Glutamatergic neuron (in vitro differentiated cells): ENCODE data around the gene IL34. TPM values are rescaled to one million over a fixed set of nuclear protein-coding genes. Genes with fewer than 3 reads are reported as not detected.
"Not testable (repeated sequence)": the region's sequence is repeated elsewhere in the genome, so short reads cannot be mapped to it uniquely, and the experiment has no call there.

Experiments used
- DNase-seq: peaks from one replicate; pipeline ENCODE4 v3.0.0; 2022
- H3K27ac Mint-ChIP-seq: one replicate; pipeline ENCODE4 v1.8.0; 2020; ENCODE audit warnings: mild to moderate bottlenecking, mixed read lengths, inconsistent platforms; ENCODE audit not compliant: unreplicated experiment
- H3K27me3 Mint-ChIP-seq: one replicate; pipeline ENCODE4 v1.8.0; 2020; ENCODE audit warnings: mild to moderate bottlenecking, moderate library complexity, mixed read lengths, inconsistent platforms; ENCODE audit not compliant: unreplicated experiment
- H3K36me3 Mint-ChIP-seq: one replicate; pipeline ENCODE4 v1.8.0; 2020; ENCODE audit warnings: mild to moderate bottlenecking, mixed read lengths, inconsistent platforms; ENCODE audit not compliant: unreplicated experiment
- H3K4me1 Mint-ChIP-seq: one replicate; pipeline ENCODE4 v1.8.0; 2020; ENCODE audit warnings: mild to moderate bottlenecking, low read depth, mixed read lengths, inconsistent platforms; ENCODE audit not compliant: unreplicated experiment
- H3K4me3 Mint-ChIP-seq: one replicate; pipeline ENCODE4 v1.8.0; 2020; ENCODE audit warnings: mild to moderate bottlenecking, mixed read lengths, inconsistent platforms; ENCODE audit not compliant: unreplicated experiment
- H3K9me3 Mint-ChIP-seq: one replicate; pipeline ENCODE4 v1.8.0; 2020; ENCODE audit warnings: mild to moderate bottlenecking, moderate library complexity, mixed read lengths, inconsistent platforms; ENCODE audit not compliant: unreplicated experiment
- CTCF ChIP-seq: fragments of 200-600 bp; sonication (generic); IDR thresholded peaks from one replicate; pipeline ENCODE4 v1.5.0; 2021; ENCODE audit not compliant: partially characterized antibody, unreplicated experiment
- total RNA-seq: library from RNA; stranded (reverse); fragmentation: NEBNext Ultra II Directional; extraction: Animal tissue kit (Norgen Biotek cat#: 25700); gene quantifications from one replicate; pipeline ENCODE4 v1.2.1, GENCODE V29; 2021; ENCODE audit not compliant: unreplicated experiment

IL34 gene
- total RNA-seq, 1 donor from 2014 or later = 0.42 TPM

GRCh38 chr16:70665113-70665694, 18.8 kb downstream of the IL34 start:
- Mint-ChIP-seq H3K27ac (no peak overlapping the region), H3K4me3 (no peak overlapping the region), H3K36me3 (peaks cover 24% of the 10 kb centered on the region), H3K9me3 (no peaks in the 10 kb centered on the region), H3K27me3 (peaks cover 2% of the 10 kb centered on the region), H3K4me1 (peaks cover 6% of the 10 kb centered on the region)
- no peak for DNase-seq
- no peak for TF ChIP-seq CTCF

GRCh38 chr16:70665806-70666735, 19.7 kb downstream of the IL34 start:
- peaks cover 2% of the 10 kb centered on the region for H3K27me3 Mint-ChIP-seq
- DNase-seq = no peak
- no peak for TF ChIP-seq CTCF
- H3K9me3 Mint-ChIP-seq = no peaks in the 10 kb centered on the region
- peaks cover 28% of the 10 kb centered on the region for H3K36me3 Mint-ChIP-seq
- no peak overlapping the region for H3K4me3 Mint-ChIP-seq
- peak overlapping the region; percentile 39 for H3K27ac Mint-ChIP-seq
- H3K4me1 Mint-ChIP-seq = peaks cover 4% of the 10 kb centered on the region

GRCh38 chr16:70670175-70670574, 23.8 kb downstream of the IL34 start:
- no peak for DNase-seq
- Mint-ChIP-seq H3K9me3 (no peaks in the 10 kb centered on the region), H3K27ac (no peak overlapping the region), H3K27me3 (no peaks in the 10 kb centered on the region), H3K36me3 (peaks cover 28% of the 10 kb centered on the region), H3K4me1 (no peaks in the 10 kb centered on the region), H3K4me3 (no peak overlapping the region)
- TF ChIP-seq CTCF = no peak

- not testable (repeated sequence) for H3K27me3 Mint-ChIP-seq, H3K27ac Mint-ChIP-seq, DNase-seq, H3K4me1 Mint-ChIP-seq, H3K9me3 Mint-ChIP-seq, H3K4me3 Mint-ChIP-seq
- H3K36me3 Mint-ChIP-seq = peaks cover 26% of the 10 kb centered on the region
These were observed 24.6 kb downstream of the IL34 start for GRCh38 chr16:70670938-70671337.

GRCh38 chr16:70674221-70675014, 28.1 kb downstream of the IL34 start:
- no peaks in the 10 kb centered on the region for H3K9me3 Mint-ChIP-seq
- no peak for TF ChIP-seq CTCF
- no peak overlapping the region for H3K27ac Mint-ChIP-seq
- peaks cover 9% of the 10 kb centered on the region for H3K36me3 Mint-ChIP-seq
- H3K4me1 Mint-ChIP-seq = no peaks in the 10 kb centered on the region
- H3K4me3 Mint-ChIP-seq = no peak overlapping the region
- DNase-seq = no peak
- peaks cover 2% of the 10 kb centered on the region for H3K27me3 Mint-ChIP-seq
